ENCODE data around the gene ABCC10.

DNA sequence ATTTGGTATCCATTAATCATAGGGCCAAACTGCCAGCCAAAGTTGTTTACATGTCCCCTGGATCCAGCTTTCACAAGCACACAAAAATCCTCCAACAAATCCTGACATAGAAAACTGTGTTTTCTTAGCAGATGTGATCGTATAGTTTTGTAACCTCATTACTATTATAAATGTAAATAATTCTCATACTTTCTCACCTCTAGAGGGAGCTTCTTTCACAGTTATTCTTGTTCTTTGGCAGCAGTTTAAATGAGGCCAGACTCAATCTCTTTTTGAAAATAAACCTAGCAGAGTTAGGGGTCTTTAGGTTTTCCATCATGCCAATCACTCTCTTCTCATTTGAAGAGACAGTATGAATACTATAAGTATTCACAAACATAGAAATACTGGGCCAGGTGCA, 40.8 kb upstream of the ABCC10 start:
- no peak for TF ChIP-seq EP300 (IDR thresholded peaks at IDR 0.05; ENCODE audit: borderline replicate concordance in 1 of 2, control insufficient read depth in 1 of 2, low read depth in 2 of 2, low read length in 2 of 2)
- peak; percentile 54; the same call in 1 of the 2 replicates for TF ChIP-seq RAD21 (IDR thresholded peaks at IDR 0.05; ENCODE audit: insufficient read depth, low read depth, low read length)
- TF ChIP-seq, protein P1, sequence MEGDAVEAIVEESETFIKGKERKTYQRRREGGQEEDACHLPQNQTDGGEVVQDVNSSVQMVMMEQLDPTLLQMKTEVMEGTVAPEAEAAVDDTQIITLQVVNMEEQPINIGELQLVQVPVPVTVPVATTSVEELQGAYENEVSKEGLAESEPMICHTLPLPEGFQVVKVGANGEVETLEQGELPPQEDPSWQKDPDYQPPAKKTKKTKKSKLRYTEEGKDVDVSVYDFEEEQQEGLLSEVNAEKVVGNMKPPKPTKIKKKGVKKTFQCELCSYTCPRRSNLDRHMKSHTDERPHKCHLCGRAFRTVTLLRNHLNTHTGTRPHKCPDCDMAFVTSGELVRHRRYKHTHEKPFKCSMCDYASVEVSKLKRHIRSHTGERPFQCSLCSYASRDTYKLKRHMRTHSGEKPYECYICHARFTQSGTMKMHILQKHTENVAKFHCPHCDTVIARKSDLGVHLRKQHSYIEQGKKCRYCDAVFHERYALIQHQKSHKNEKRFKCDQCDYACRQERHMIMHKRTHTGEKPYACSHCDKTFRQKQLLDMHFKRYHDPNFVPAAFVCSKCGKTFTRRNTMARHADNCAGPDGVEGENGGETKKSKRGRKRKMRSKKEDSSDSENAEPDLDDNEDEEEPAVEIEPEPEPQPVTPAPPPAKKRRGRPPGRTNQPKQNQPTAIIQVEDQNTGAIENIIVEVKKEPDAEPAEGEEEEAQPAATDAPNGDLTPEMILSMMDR (IDR thresholded peaks at IDR 0.05 in 2 of 3, conservative IDR thresholded peaks at IDR 0.05 in 1 of 3; ENCODE audit: control insufficient read depth in 2 of 3, extremely low read depth in 1 of 3, insufficient read depth in 1 of 3, low read depth in 3 of 3, low read length in 3 of 3): peak; percentile 20 to 47 (median 39); a peak in 4 of 6 replicates
- no peak for TF ChIP-seq SIN3A (IDR thresholded peaks at IDR 0.05; ENCODE audit: low read depth, low read length)
- no peak for TF ChIP-seq SUZ12 (IDR thresholded peaks at IDR 0.05; ENCODE audit: unreplicated experiment)
- TF ChIP-seq NFIC (IDR thresholded peaks at IDR 0.05; ENCODE audit: low read depth, low read length): no peak
- TF ChIP-seq SP1 (IDR thresholded peaks at IDR 0.05; ENCODE audit: low read depth, low read length): no peak
- TF ChIP-seq, protein P2, sequence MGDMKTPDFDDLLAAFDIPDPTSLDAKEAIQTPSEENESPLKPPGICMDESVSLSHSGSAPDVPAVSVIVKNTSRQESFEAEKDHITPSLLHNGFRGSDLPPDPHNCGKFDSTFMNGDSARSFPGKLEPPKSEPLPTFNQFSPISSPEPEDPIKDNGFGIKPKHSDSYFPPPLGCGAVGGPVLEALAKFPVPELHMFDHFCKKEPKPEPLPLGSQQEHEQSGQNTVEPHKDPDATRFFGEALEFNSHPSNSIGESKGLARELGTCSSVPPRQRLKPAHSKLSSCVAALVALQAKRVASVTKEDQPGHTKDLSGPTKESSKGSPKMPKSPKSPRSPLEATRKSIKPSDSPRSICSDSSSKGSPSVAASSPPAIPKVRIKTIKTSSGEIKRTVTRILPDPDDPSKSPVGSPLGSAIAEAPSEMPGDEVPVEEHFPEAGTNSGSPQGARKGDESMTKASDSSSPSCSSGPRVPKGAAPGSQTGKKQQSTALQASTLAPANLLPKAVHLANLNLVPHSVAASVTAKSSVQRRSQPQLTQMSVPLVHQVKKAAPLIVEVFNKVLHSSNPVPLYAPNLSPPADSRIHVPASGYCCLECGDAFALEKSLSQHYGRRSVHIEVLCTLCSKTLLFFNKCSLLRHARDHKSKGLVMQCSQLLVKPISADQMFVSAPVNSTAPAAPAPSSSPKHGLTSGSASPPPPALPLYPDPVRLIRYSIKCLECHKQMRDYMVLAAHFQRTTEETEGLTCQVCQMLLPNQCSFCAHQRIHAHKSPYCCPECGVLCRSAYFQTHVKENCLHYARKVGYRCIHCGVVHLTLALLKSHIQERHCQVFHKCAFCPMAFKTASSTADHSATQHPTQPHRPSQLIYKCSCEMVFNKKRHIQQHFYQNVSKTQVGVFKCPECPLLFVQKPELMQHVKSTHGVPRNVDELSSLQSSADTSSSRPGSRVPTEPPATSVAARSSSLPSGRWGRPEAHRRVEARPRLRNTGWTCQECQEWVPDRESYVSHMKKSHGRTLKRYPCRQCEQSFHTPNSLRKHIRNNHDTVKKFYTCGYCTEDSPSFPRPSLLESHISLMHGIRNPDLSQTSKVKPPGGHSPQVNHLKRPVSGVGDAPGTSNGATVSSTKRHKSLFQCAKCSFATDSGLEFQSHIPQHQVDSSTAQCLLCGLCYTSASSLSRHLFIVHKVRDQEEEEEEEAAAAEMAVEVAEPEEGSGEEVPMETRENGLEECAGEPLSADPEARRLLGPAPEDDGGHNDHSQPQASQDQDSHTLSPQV (IDR thresholded peaks at IDR 0.05): 0 out of 2 replicates have a peak, but pooled peaks have one; percentile 37
- TF ChIP-seq, protein P3, sequence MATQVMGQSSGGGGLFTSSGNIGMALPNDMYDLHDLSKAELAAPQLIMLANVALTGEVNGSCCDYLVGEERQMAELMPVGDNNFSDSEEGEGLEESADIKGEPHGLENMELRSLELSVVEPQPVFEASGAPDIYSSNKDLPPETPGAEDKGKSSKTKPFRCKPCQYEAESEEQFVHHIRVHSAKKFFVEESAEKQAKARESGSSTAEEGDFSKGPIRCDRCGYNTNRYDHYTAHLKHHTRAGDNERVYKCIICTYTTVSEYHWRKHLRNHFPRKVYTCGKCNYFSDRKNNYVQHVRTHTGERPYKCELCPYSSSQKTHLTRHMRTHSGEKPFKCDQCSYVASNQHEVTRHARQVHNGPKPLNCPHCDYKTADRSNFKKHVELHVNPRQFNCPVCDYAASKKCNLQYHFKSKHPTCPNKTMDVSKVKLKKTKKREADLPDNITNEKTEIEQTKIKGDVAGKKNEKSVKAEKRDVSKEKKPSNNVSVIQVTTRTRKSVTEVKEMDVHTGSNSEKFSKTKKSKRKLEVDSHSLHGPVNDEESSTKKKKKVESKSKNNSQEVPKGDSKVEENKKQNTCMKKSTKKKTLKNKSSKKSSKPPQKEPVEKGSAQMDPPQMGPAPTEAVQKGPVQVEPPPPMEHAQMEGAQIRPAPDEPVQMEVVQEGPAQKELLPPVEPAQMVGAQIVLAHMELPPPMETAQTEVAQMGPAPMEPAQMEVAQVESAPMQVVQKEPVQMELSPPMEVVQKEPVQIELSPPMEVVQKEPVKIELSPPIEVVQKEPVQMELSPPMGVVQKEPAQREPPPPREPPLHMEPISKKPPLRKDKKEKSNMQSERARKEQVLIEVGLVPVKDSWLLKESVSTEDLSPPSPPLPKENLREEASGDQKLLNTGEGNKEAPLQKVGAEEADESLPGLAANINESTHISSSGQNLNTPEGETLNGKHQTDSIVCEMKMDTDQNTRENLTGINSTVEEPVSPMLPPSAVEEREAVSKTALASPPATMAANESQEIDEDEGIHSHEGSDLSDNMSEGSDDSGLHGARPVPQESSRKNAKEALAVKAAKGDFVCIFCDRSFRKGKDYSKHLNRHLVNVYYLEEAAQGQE (IDR thresholded peaks at IDR 0.05; ENCODE audit: low read depth, low read length): no peak

Data from GM12878 (cell line).